SK-N-SH (cell line): ENCODE measurements around the gene HOXB9. TPM values are rescaled to one million over a fixed set of nuclear protein-coding genes. Genes with fewer than 3 reads are reported as not detected.

Experiments used
- CTCF ChIA-PET: fragments of 300-600, 350-600 bp; formaldehyde crosslinking; extraction: SDS; loops from one replicate; lab custom pipeline; 2021; lab: Yijun Ruan, JAX
- POLR2A ChIA-PET: fragments of 350-600 bp; sonication (Branson Sonifier 250); formaldehyde crosslinking; extraction: SDS; loops from one replicate; lab custom pipeline; 2020; ENCODE audit warnings: antibody characterized with exemption, inconsistent platforms; lab: Yijun Ruan, JAX
- DNase-seq: peaks from one replicate; pipeline ENCODE4 v3.0.0; 2012
- H2AFZ ChIP-seq: fragments of 200-600 bp; sonication (generic); 2 replicates; pipeline ENCODE4 v1.8.1; 2016; ENCODE audit warnings: antibody characterized with exemption, mild to moderate bottlenecking, low read depth
- H3F3A ChIP-seq: fragments of 200-600 bp; sonication (generic); replicated peaks from 2 replicates; pipeline ENCODE3; 2016; ENCODE audit warnings: antibody characterized with exemption, mild to moderate bottlenecking; ENCODE audit not compliant: insufficient read depth
- H3K27ac ChIP-seq, 2 experiments: fragments of 200-500 bp in 1 of 2; fragments of 200-600 bp in 1 of 2; sonication (Bioruptor generic) in 1 of 2; sonication (generic), shearing (Covaris generic) in 1 of 2; 2 replicates each; pipeline versions ENCODE4 v1.5.1 to v1.6.1; 2014 to 2016; ENCODE audit warnings: low read depth in 2 of 2, inconsistent platforms in 1 of 2, low read length in 1 of 2, mild to moderate bottlenecking in 1 of 2, mixed read lengths in 1 of 2
- H3K27me3 ChIP-seq: fragments of 200-600 bp; sonication (generic), shearing (Covaris generic); 2 replicates; pipeline ENCODE4 v1.6.1; 2016; ENCODE audit warnings: mixed run types; ENCODE audit not compliant: insufficient read depth
- H3K36me3 ChIP-seq, 2 experiments: fragments of 200-500 bp in 1 of 2; fragments of 200-600 bp in 1 of 2; sonication (Bioruptor generic) in 1 of 2; sonication (generic) in 1 of 2; replicated peaks in 1 of 2; 2 replicates each; pipeline versions ENCODE3 to v1.5.1; 2014 to 2016; ENCODE audit warnings: low read length in 1 of 2, mild to moderate bottlenecking in 1 of 2; ENCODE audit not compliant: insufficient read depth in 2 of 2, control insufficient read depth in 1 of 2
- H3K4me1 ChIP-seq, 2 experiments: fragments of 200-500 bp in 1 of 2; fragments of 200-600 bp in 1 of 2; sonication (Bioruptor generic) in 1 of 2; sonication (generic), shearing (Covaris generic) in 1 of 2; 2 replicates each; pipeline versions ENCODE4 v1.5.1 to v1.6.1; 2014 to 2016; ENCODE audit warnings: low read depth in 1 of 2, low read length in 1 of 2, mixed run types in 1 of 2; ENCODE audit not compliant: insufficient read depth in 2 of 2, control insufficient read depth in 1 of 2
- H3K4me2 ChIP-seq: fragments of 200-600 bp; sonication (generic), shearing (Covaris generic); 2 replicates; pipeline ENCODE4 v1.6.1; 2017; ENCODE audit warnings: mixed run types
- H3K4me3 ChIP-seq, 2 experiments: fragments of 200-500 bp in 1 of 2; fragments of 200-600 bp in 1 of 2; sonication (Bioruptor generic) in 1 of 2; sonication (generic), shearing (Covaris generic) in 1 of 2; 2 replicates each; pipeline versions ENCODE4 v1.5.1 to v1.8.1; 2014 to 2016; ENCODE audit warnings: low read depth in 2 of 2, inconsistent platforms in 1 of 2, low read length in 1 of 2, mild to moderate bottlenecking in 1 of 2, mixed read lengths in 1 of 2, moderate library complexity in 1 of 2
- H3K79me2 ChIP-seq: fragments of 200-600 bp; sonication (generic); 2 replicates; pipeline ENCODE4 v1.8.1; 2017; ENCODE audit warnings: mild to moderate bottlenecking; ENCODE audit not compliant: insufficient read depth
- H3K9ac ChIP-seq: fragments of 200-600 bp; sonication (generic); 2 replicates; pipeline ENCODE4 v1.6.1; 2017; ENCODE audit warnings: mixed run types
- H3K9me2 ChIP-seq: fragments of 200-600 bp; sonication (generic); 2 replicates; pipeline ENCODE4 v1.6.1; 2017; ENCODE audit warnings: mixed run types
- H3K9me3 ChIP-seq: fragments of 200-600 bp; sonication (generic); 2 replicates; pipeline ENCODE4 v1.6.1; 2017; ENCODE audit warnings: mixed run types, mild to moderate bottlenecking, moderate library complexity
- H4K20me1 ChIP-seq: fragments of 200-600 bp; sonication (generic); 2 replicates; pipeline ENCODE4 v1.6.1; 2017; ENCODE audit warnings: mild to moderate bottlenecking, mixed run types; ENCODE audit not compliant: insufficient read depth
- CHD2 ChIP-seq: fragments of 150-350 bp; IDR thresholded peaks from 2 replicates; pipeline ENCODE4 v1.6.1; 2018; ENCODE audit warnings: low read length; ENCODE audit not compliant: partially characterized antibody
- CTCF ChIP-seq: fragments of 200-600 bp; sonication (generic); IDR thresholded peaks from 2 replicates; pipeline ENCODE4 v1.6.1; 2017; ENCODE audit warnings: antibody characterized with exemption, mild to moderate bottlenecking, moderate library complexity
- EZH2phosphoT487 ChIP-seq: fragments of 200-600 bp; sonication (generic); IDR thresholded peaks from 2 replicates; pipeline ENCODE4 v1.6.1; 2017; ENCODE audit warnings: low read depth, mixed run types, mild to moderate bottlenecking, antibody characterized with exemption, moderate library complexity, borderline replicate concordance
- FOSL2 ChIP-seq: IDR thresholded peaks from 2 replicates; pipeline ENCODE4 v1.4.0; 2012; ENCODE audit warnings: low read depth, mild to moderate bottlenecking, moderate library complexity, borderline replicate concordance
- FOXJ3 ChIP-seq: sonication (generic); formaldehyde crosslinking; IDR thresholded peaks from 2 replicates; pipeline ENCODE4 v1.5.1; 2020; ENCODE audit warnings: mild to moderate bottlenecking, missing genetic modification reagents
- FOXM1 ChIP-seq: IDR thresholded peaks from 2 replicates; pipeline ENCODE4 v1.4.0; 2012; ENCODE audit warnings: low read depth, mild to moderate bottlenecking
- GABPA ChIP-seq: IDR thresholded peaks from 2 replicates; pipeline ENCODE4 v1.4.0; 2012; ENCODE audit warnings: low read depth, mild to moderate bottlenecking
- IRF3 ChIP-seq: fragments of 150-350 bp; IDR thresholded peaks from 2 replicates; pipeline ENCODE4 v1.6.1; 2016; ENCODE audit warnings: mild to moderate bottlenecking, low read depth, low read length
- MXI1 ChIP-seq: IDR thresholded peaks from 2 replicates; pipeline ENCODE4 v1.6.1; 2012; ENCODE audit warnings: mild to moderate bottlenecking, low read depth, low read length, improper control_type of control experiment
- NRF1 ChIP-seq: IDR thresholded peaks from 2 replicates; pipeline ENCODE4 v1.6.1; 2012; ENCODE audit warnings: low read depth, mild to moderate bottlenecking, low read length
- PBX3 ChIP-seq: IDR thresholded peaks from 2 replicates; pipeline ENCODE4; 2012
- RAD21 ChIP-seq: IDR thresholded peaks from 2 replicates; pipeline ENCODE4 v1.6.1; 2012; ENCODE audit warnings: mild to moderate bottlenecking, low read length
- RCOR1 ChIP-seq: fragments of 150-350 bp; IDR thresholded peaks from 2 replicates; pipeline ENCODE4 v1.6.1; 2017; ENCODE audit warnings: antibody characterized with exemption, low read length
- TAF1 ChIP-seq: IDR thresholded peaks from 2 replicates; pipeline ENCODE4 v1.6.1; 2012; ENCODE audit warnings: low read depth, mild to moderate bottlenecking, low read length, moderate library complexity, borderline replicate concordance
- TEAD4 ChIP-seq: IDR thresholded peaks from 2 replicates; pipeline ENCODE4 v1.4.0; 2012; ENCODE audit warnings: mild to moderate bottlenecking, borderline replicate concordance; ENCODE audit not compliant: insufficient read depth
- USF2 ChIP-seq: fragments of 150-350 bp; IDR thresholded peaks from 2 replicates; pipeline ENCODE4 v1.6.1; 2017; ENCODE audit warnings: antibody characterized with exemption, low read length, low read depth, borderline replicate concordance
- YY1 ChIP-seq: IDR thresholded peaks from 2 replicates; pipeline ENCODE4 v1.4.0; 2012; ENCODE audit warnings: low read depth, mild to moderate bottlenecking
- WGBS: methylation state at CpG from one replicate; pipeline ENCODE4 v1.1.6; 2017; ENCODE audit warnings: low lambda C conversion rate; 5-methylcytosine and 5-hydroxymethylcytosine counted together
- polyA plus RNA-seq, 3 experiments: library from polyadenylated mRNA; depleted of rRNA; stranded (reverse); fragments of >200 nt; gene quantifications; 2 replicates each; pipeline ENCODE4 v1.2.3, GENCODE V29; 2012

Gene HOXB9
- polyA plus RNA-seq, 1 of the 3 experiments (the other 2 are of a cell fraction), result not detected

GRCh38 chr17:48618256-48618896, 7.8 kb downstream of the HOXB9 start (continued):
- no peak for TF ChIP-seq USF2
- no peak for TF ChIP-seq TEAD4
- no peak for TF ChIP-seq FOXJ3 (CRISPR knock-in tag)
- TF ChIP-seq RCOR1, result peak; percentile 14; the same call in 1 of the 2 replicates
- TF ChIP-seq CHD2, result no peak
- peak; percentile 58; the same call in 1 of the 2 replicates for TF ChIP-seq EZH2phosphoT487
- TF ChIP-seq CTCF, result peak; percentile 100
- no peak for TF ChIP-seq YY1
- no peak for TF ChIP-seq FOSL2
- no peak for TF ChIP-seq FOXM1
- no peak for TF ChIP-seq TAF1
- peak; percentile 97 for TF ChIP-seq RAD21
- TF ChIP-seq, all 33 proteins: peak for 5

- H3K4me1 ChIP-seq, result no peaks in the 10 kb centered on the region
- H3F3A ChIP-seq, result no peaks in the 10 kb centered on the region
- 30% methylated on average over 35 of the region's 43 CpGs for WGBS
- TF ChIP-seq IRF3 (no peak), MXI1 (no peak), RAD21 (no peak), PBX3 (no peak), GABPA (no peak), NRF1 (no peak), EZH2phosphoT487 (peak; percentile 13; the same call in 1 of the 2 replicates)
- TF ChIP-seq, all 33 proteins: peak for 1
- H3K36me3 ChIP-seq, result no peaks in the 10 kb centered on the region
- H3K9me2 ChIP-seq, result no peaks in the 10 kb centered on the region
- no peak overlapping the region for H3K4me3 ChIP-seq
- H3K79me2 ChIP-seq, result no peaks in the 10 kb centered on the region
- H4K20me1 ChIP-seq, result peaks cover 25% of the 10 kb centered on the region
- DNase-seq, result no peak
- H3K27ac ChIP-seq, result no peak overlapping the region
- H3K27me3 ChIP-seq, result peaks cover 99% of the 10 kb centered on the region
- H3K4me2 ChIP-seq, result no peak overlapping the region
- no peaks in the 10 kb centered on the region for H3K9me3 ChIP-seq
- H3K9ac ChIP-seq, result no peak overlapping the region
- CTCF ChIA-PET, result interaction anchor here (0.6 to 5.9 kb wide), 95 partner anchors 9 to 592 kb away, joined by 3 to 59 read pairs (median 5); partner anchors contain the start of genes HOXB5, HOXB9 and PRAC2
- H2AFZ ChIP-seq, result no peak overlapping the region
- POLR2A ChIA-PET, result no interaction called here
Measured at GRCh38 chr17:48617471-48618255, 8.5 kb downstream of the HOXB9 start.
